H9 (cell line): ENCODE measurements around the gene GJB2. TPM values are rescaled to one million over a fixed set of nuclear protein-coding genes. Genes with fewer than 3 reads are reported as not detected.

Experiments
- DNase-seq: peaks from one replicate; pipeline ENCODE4 v3.0.0-alpha.2; 2017
- H2AFZ ChIP-seq: one replicate; pipeline ENCODE4 v1.6.1; 2013; ENCODE audit warnings: mild to moderate bottlenecking, low read length, control low read depth, moderate library complexity
- H2AK5ac ChIP-seq: 2 replicates; pipeline ENCODE4 v1.6.1; 2013; ENCODE audit warnings: low read length, control low read depth, mixed read lengths; ENCODE audit not compliant: insufficient read length
- H2BK120ac ChIP-seq: one replicate; pipeline ENCODE4 v1.6.1; 2013; ENCODE audit warnings: low read depth, mild to moderate bottlenecking, low read length, control low read depth, inconsistent platforms; ENCODE audit not compliant: poor library complexity, severe bottlenecking
- H2BK12ac ChIP-seq: 2 replicates; pipeline ENCODE4 v1.6.1; 2013; ENCODE audit warnings: low read length, control low read depth, mixed read lengths, low read depth; ENCODE audit not compliant: insufficient read length
- H2BK15ac ChIP-seq: 2 replicates; pipeline ENCODE4 v1.6.1; 2013; ENCODE audit warnings: low read depth, low read length, control low read depth
- H2BK20ac ChIP-seq: one replicate; pipeline ENCODE4 v1.6.1; 2013; ENCODE audit warnings: low read depth, mild to moderate bottlenecking, low read length, control low read depth, inconsistent platforms; ENCODE audit not compliant: poor library complexity, severe bottlenecking
- H2BK5ac ChIP-seq: 2 replicates; pipeline ENCODE4 v1.6.1; 2013; ENCODE audit warnings: low read length, control low read depth, mixed read lengths; ENCODE audit not compliant: insufficient read length
- H3K14ac ChIP-seq: 2 replicates; pipeline ENCODE4 v1.6.1; 2013; ENCODE audit warnings: low read length, control low read depth; ENCODE audit not compliant: insufficient read depth
- H3K18ac ChIP-seq: 2 replicates; pipeline ENCODE4 v1.6.1; 2013; ENCODE audit warnings: low read depth, mild to moderate bottlenecking, mixed read lengths, low read length, control low read depth; ENCODE audit not compliant: insufficient read length
- H3K23ac ChIP-seq: 2 replicates; pipeline ENCODE4 v1.6.1; 2013; ENCODE audit warnings: low read length, control low read depth, mixed read lengths, low read depth; ENCODE audit not compliant: insufficient read length
- H3K23me2 ChIP-seq: 2 replicates; pipeline ENCODE4 v1.6.1; 2013; ENCODE audit warnings: low read depth, mild to moderate bottlenecking, mixed read lengths, low read length, control low read depth; ENCODE audit not compliant: insufficient read length, poor library complexity, severe bottlenecking
- H3K27ac ChIP-seq: 2 replicates; pipeline ENCODE4 v1.5.1; 2013; ENCODE audit warnings: low read length, control low read depth, mixed read lengths, low read depth; ENCODE audit not compliant: insufficient read length
- H3K27me3 ChIP-seq: 2 replicates; pipeline ENCODE4 v1.6.1; 2013; ENCODE audit warnings: low read length, control low read depth, inconsistent platforms; ENCODE audit not compliant: insufficient read depth
- H3K4ac ChIP-seq: 2 replicates; pipeline ENCODE4 v1.6.1; 2013; ENCODE audit warnings: low read depth, mild to moderate bottlenecking, control low read depth, inconsistent platforms, low read length, moderate library complexity
- H3K4me1 ChIP-seq: 2 replicates; pipeline ENCODE4 v1.6.1; 2013; ENCODE audit warnings: low read length, control low read depth, inconsistent platforms; ENCODE audit not compliant: insufficient read depth
- H3K4me2 ChIP-seq: 2 replicates; pipeline ENCODE4 v1.6.1; 2013; ENCODE audit warnings: low read length, control low read depth, mixed read lengths; ENCODE audit not compliant: insufficient read length, insufficient read depth
- H3K56ac ChIP-seq: 2 replicates; pipeline ENCODE4 v1.6.1; 2013; ENCODE audit warnings: low read depth, mild to moderate bottlenecking, mixed read lengths, low read length, control low read depth; ENCODE audit not compliant: insufficient read length
- H3K79me1 ChIP-seq: 2 replicates; pipeline ENCODE4 v1.6.1; 2013; ENCODE audit warnings: low read depth, mild to moderate bottlenecking, moderate library complexity, low read length, control low read depth, inconsistent platforms; ENCODE audit not compliant: insufficient read depth, poor library complexity, severe bottlenecking
- H3K79me2 ChIP-seq: 2 replicates; pipeline ENCODE4 v1.6.1; 2013; ENCODE audit warnings: low read length, control low read depth, inconsistent platforms; ENCODE audit not compliant: insufficient read depth
- H3K9ac ChIP-seq: 2 replicates; pipeline ENCODE4 v1.6.1; 2013; ENCODE audit warnings: low read length, control low read depth, mixed read lengths; ENCODE audit not compliant: insufficient read length; ENCODE audit errors: extremely low read depth
- H3K9me3 ChIP-seq: one replicate; pipeline ENCODE4 v1.6.1; 2013; ENCODE audit warnings: low read depth, low read length, inconsistent platforms; ENCODE audit not compliant: control insufficient read depth
- H3T11ph ChIP-seq: one replicate; pipeline ENCODE4 v1.6.1; 2013; ENCODE audit warnings: mild to moderate bottlenecking, low read length, control low read depth, inconsistent platforms
- H4K20me1 ChIP-seq: one replicate; pipeline ENCODE4 v1.6.1; 2013; ENCODE audit not compliant: control insufficient read depth, insufficient read length, insufficient read depth
- H4K5ac ChIP-seq: 2 replicates; pipeline ENCODE4 v1.6.1; 2013; ENCODE audit warnings: low read depth, mild to moderate bottlenecking, mixed read lengths, low read length, control low read depth; ENCODE audit not compliant: insufficient read length
- H4K8ac ChIP-seq: replicated peaks from 2 replicates; pipeline ENCODE4 v1.6.1; 2013; ENCODE audit warnings: low read length, control low read depth, mixed read lengths, low read depth; ENCODE audit not compliant: insufficient read length
- H4K91ac ChIP-seq: 2 replicates; pipeline ENCODE4 v1.6.1; 2013; ENCODE audit warnings: low read depth, mild to moderate bottlenecking, moderate library complexity, mixed read lengths, low read length, control low read depth; ENCODE audit not compliant: insufficient read length
- H3K27ac Mint-ChIP-seq, 3 experiments: 2 replicates in 2 of 3; 3 replicates in 1 of 3; pipeline ENCODE4 v1.8.0; 2020 to 2021; ENCODE audit warnings: mixed read lengths in 3 of 3, mild to moderate bottlenecking in 1 of 3, moderate library complexity in 1 of 3
- H3K27me3 Mint-ChIP-seq: 2 replicates; pipeline ENCODE4 v1.8.0; 2021; ENCODE audit warnings: low read depth, mild to moderate bottlenecking, moderate library complexity, mixed read lengths
- H3K36me3 Mint-ChIP-seq, 3 experiments: 2 replicates in 2 of 3; 3 replicates in 1 of 3; pipeline ENCODE4 v1.8.0; 2020 to 2021; ENCODE audit warnings: low read depth in 3 of 3, mixed read lengths in 3 of 3; ENCODE audit not compliant: insufficient read depth in 1 of 3
- H3K4me1 Mint-ChIP-seq, 2 experiments: 2 replicates each; pipeline ENCODE4 v1.8.0; 2020; ENCODE audit warnings: mixed read lengths in 2 of 2
- H3K4me3 Mint-ChIP-seq, 2 experiments: 2 replicates in 1 of 2; 3 replicates in 1 of 2; pipeline ENCODE4 v1.8.0; 2020 to 2021; ENCODE audit warnings: mild to moderate bottlenecking in 2 of 2, mixed read lengths in 2 of 2, moderate library complexity in 1 of 2
- H3K9me3 Mint-ChIP-seq, 2 experiments: 2 replicates in 1 of 2; 3 replicates in 1 of 2; pipeline ENCODE4 v1.8.0; 2020; ENCODE audit warnings: mild to moderate bottlenecking in 2 of 2, mixed read lengths in 2 of 2, moderate library complexity in 1 of 2
- CTCF ChIP-seq: fragments of 200-600 bp; sonication (generic); conservative IDR thresholded peaks from 3 replicates; pipeline ENCODE4 v1.8.0; 2021; ENCODE audit warnings: antibody characterized with exemption, mild to moderate bottlenecking
- WGBS: extraction: QIAGEN DNeasy Blood & Tissue Kit; methylation state at CpG from one replicate; pipeline ENCODE4 v1.1.7; 2013; ENCODE audit warnings: missing lambda C conversion rate, low lambda C conversion rate, mixed read lengths; ENCODE audit not compliant: insufficient read length; ENCODE audit errors: extremely low coverage; 5-methylcytosine and 5-hydroxymethylcytosine counted together
- total RNA-seq: library from RNA; stranded (reverse); gene quantifications from 2 replicates; pipeline ENCODE4 v1.2.1, GENCODE V29; 2021

GJB2 gene
- total RNA-seq, 1 experiment from 2014 or later, result 0.28 TPM

- no peak overlapping the region for H3K56ac ChIP-seq
- peaks cover 46% of the 10 kb centered on the region for H3K27me3 ChIP-seq
- H3K14ac ChIP-seq, result no peak overlapping the region
- no peaks in the 10 kb centered on the region for H3K36me3 Mint-ChIP-seq
- WGBS, result no CpG with 5 or more reads among the region's 5 CpGs
- peaks cover 2% of the 10 kb centered on the region for H4K20me1 ChIP-seq
- H2BK20ac ChIP-seq, result no peak overlapping the region
- H2BK120ac ChIP-seq, result no peak overlapping the region
- H2BK15ac ChIP-seq, result no peak overlapping the region
- no peaks in the 10 kb centered on the region for H3K79me2 ChIP-seq
- H3K27ac ChIP-seq, result no peak overlapping the region
- no peak overlapping the region for H3K4me3 Mint-ChIP-seq
- H3K79me1 ChIP-seq, result no peaks in the 10 kb centered on the region
- H3K27me3 Mint-ChIP-seq, result peaks cover 73% of the 10 kb centered on the region
- no peak overlapping the region for H4K8ac ChIP-seq
- H3K4me2 ChIP-seq, result no peak overlapping the region
- H3K18ac ChIP-seq, result no peak overlapping the region
- peaks cover 18% of the 10 kb centered on the region for H3K23me2 ChIP-seq
- DNase-seq, result no peak
- H3T11ph ChIP-seq, result no peak overlapping the region
- peaks cover 11 to 25% of the 10 kb centered on the region in 2 experiments for H3K4me1 Mint-ChIP-seq
- H2AK5ac ChIP-seq, result no peak overlapping the region
- H2BK12ac ChIP-seq, result no peak overlapping the region
- no peak overlapping the region for H4K5ac ChIP-seq
- H2AFZ ChIP-seq, result no peak overlapping the region
- no peak overlapping the region for H3K9ac ChIP-seq
- H3K23ac ChIP-seq, result no peak overlapping the region
- H3K4me1 ChIP-seq, result no peaks in the 10 kb centered on the region
- H3K9me3 Mint-ChIP-seq, result 0 out of 5 replicates have a peak, but pooled peaks cover 0 to 2% of the 10 kb centered on the region in 2 experiments
- no peak overlapping the region for H2BK5ac ChIP-seq
- no peaks in the 10 kb centered on the region for H3K9me3 ChIP-seq
- H3K4ac ChIP-seq, result no peak overlapping the region
- no peak overlapping the region for H3K27ac Mint-ChIP-seq
- TF ChIP-seq CTCF, result no peak
- H4K91ac ChIP-seq, result no peak overlapping the region
Measured at GRCh38 chr13:20190076-20190475, 2.7 kb downstream of the GJB2 start.
